Measurements from ENCODE around the gene CHCHD1. TPM values are rescaled to one million over a fixed set of nuclear protein-coding genes. Genes with fewer than 3 reads are reported as not detected.
A peak's percentile ranks its signal among the peaks of the same experiment; 100 is the strongest.
"Not testable (repeated sequence)": the region's sequence is repeated elsewhere in the genome, so short reads cannot be mapped to it uniquely, and the experiment has no call there.

The CHCHD1 gene
- total RNA-seq, 2 donors from 2014 or later = 6.6 to 7.6 TPM

DNA sequence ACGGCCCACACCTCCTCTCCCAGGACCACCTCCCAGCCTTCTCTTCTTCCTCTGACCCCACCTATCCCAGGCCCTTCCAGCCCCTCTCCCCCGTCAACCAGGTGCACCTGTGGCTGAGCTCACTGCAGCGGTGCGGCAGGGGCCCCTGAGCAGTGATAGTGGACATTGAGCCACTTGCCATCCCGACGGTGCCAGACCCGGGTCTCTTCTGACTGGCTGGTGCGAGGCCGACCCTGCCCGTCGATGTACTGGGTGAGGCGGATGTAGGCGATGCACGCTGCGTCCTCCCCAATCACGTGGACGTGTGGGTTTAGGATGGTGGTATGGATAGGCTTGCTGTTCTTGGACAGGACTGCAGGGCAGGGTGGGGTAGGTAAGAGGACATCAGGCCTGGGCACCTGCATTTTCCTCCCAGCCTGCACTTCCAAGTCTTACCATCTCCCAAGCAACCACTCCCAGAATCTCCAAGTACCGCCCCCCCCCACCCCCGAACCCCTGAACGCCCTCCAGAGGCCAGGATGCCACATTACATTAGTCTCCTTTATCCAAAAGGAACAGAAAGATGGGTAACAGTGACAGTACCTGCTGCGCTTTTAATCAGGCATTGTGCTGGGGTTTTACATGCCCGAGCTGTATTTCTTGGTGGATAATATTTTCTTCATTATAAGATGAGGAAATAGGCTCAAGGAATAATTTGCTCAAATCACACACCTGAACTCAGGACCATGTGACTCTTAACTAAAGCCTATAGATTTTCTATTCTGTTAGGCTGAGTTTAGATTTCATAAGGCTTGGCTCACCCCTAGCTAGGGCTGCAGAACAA, 33.3 kb downstream of the CHCHD1 start:
- Mint-ChIP-seq H3K4me1 (peaks cover 9% of the 10 kb centered on the region), H3K4me3 (no peak overlapping the region), H3K27ac (no peak overlapping the region), H3K36me3 (ENCODE audit: low read depth) (peaks cover 3% of the 10 kb centered on the region), H3K27me3 (no peaks in the 10 kb centered on the region)
- no peak for DNase-seq
- no peak for ATAC-seq
- H3K9me3 ChIP-seq (ENCODE audit: control insufficient read depth, low read length, poor library complexity, severe bottlenecking) = no peaks in the 10 kb centered on the region

DNA sequence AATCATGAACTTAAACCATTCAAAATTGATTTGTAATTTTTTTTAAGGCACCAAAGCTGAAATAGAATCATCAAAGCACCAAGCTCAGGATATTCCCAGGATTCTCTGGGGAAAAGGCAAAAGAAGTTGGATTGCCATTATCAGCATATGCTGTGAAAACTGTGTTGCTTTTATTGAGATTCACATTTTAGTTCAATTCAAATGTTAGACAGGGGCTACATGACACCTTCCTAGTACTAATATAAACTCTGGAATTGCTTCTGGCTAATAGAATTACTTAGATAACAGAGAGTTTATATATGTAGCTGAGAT, 33.8 kb downstream of the CHCHD1 start:
- no peak for ATAC-seq
- Mint-ChIP-seq H3K27ac (no peak overlapping the region), H3K36me3 (ENCODE audit: low read depth) (no peaks in the 10 kb centered on the region)

DNA sequence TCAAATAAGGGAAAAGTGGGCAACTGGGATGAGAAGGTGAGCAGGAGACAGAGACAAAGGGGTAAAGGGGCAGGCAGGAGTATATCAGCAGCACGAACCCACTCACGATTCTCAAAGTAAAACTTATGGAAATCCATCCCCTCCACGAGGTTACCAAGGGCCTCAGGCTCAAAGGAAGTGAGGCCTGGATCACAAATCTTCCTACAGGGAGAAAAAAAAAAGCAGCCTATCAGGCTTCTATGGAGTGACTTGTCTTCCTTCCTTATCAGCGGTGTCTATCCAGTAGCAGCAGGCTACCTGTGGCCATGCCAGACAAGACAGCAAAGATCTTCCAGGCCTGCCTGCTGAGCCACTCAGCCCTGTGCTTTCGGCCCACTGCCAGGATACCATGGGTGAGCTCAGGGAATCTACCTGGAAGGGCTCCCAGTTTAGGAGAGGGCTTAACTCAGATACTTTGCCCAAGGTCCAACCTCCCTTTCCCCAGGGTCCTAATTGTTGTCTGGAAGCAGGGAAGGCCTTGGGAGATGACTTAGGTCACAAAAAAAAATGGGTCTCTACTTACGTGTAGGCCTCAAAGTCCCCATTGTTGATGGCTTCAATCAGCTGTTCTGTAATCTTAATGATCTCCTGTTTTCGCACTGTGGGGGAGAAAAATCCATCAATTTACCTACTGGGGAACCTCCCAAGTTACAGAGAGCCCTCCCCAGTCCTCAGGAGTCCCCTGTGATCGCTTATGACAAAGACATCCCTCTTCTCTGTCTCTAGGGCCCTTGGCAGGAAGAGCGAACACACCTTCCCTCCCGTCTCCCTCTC, 35.3 kb downstream of the CHCHD1 start:
- no peak overlapping the region for H3K27ac Mint-ChIP-seq
- H3K27me3 Mint-ChIP-seq = no peaks in the 10 kb centered on the region
- no peaks in the 10 kb centered on the region for H3K36me3 Mint-ChIP-seq (ENCODE audit: low read depth)
- H3K4me3 Mint-ChIP-seq = no peak overlapping the region
- no peaks in the 10 kb centered on the region for H3K9me3 ChIP-seq (ENCODE audit: control insufficient read depth, low read length, poor library complexity, severe bottlenecking)
- peaks cover 9% of the 10 kb centered on the region for H3K4me1 Mint-ChIP-seq
- DNase-seq (no peak), ATAC-seq (no peak)

More for the DNA sequence above, 33.8 kb downstream of the CHCHD1 start:
- Mint-ChIP-seq H3K4me3 (no peak overlapping the region), H3K4me1 (peaks cover 5% of the 10 kb centered on the region), H3K27me3 (no peaks in the 10 kb centered on the region)
- no peaks in the 10 kb centered on the region for H3K9me3 ChIP-seq (ENCODE audit: control insufficient read depth, low read length, poor library complexity, severe bottlenecking)
- no peak for DNase-seq

DNA sequence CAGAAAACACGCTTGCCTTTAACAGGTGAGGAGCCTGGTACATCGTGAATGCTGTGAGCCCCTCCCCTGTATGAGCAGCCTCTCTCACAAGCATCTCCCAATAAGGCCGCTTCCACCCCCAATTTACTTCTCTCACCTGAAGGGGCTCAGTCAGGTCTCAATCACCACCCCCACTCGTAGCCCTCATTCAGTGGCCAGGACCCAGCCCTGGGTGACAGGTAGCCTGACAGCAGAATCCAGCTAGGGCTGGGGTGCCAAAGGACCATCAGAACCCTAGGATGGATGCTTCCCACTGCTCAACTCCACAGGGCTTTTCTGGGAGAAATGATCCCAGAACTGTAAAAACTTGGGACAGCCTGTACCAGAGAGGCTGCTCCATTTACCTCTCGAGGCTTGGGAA, 36.0 kb downstream of the CHCHD1 start:
- Mint-ChIP-seq H3K27me3 (no peaks in the 10 kb centered on the region), H3K4me1 (peaks cover 10% of the 10 kb centered on the region), H3K27ac (no peak overlapping the region), H3K36me3 (ENCODE audit: low read depth) (no peaks in the 10 kb centered on the region), H3K4me3 (no peak overlapping the region)
- DNase-seq (no peak), ATAC-seq (no peak)
- no peaks in the 10 kb centered on the region for H3K9me3 ChIP-seq (ENCODE audit: control insufficient read depth, low read length, poor library complexity, severe bottlenecking)

DNA sequence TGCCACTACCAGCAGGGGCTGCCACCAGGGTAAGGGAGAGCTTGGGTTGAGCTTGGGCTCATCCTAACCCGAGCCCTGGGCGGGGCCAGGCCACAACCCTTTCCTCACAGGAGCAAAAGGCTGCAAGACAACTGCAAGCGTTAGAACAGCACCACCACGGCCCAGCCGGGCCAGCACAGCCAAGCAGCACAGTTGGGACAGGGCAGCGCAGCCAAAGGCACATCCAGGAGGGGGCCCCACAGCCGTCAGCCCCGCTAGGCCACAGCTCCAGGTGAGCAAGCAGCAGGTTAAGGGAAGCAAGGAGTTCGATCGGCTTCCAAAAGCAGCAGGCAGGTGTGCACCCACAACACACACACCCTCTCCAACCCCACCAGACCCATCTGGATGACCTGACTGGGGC, 36.6 kb downstream of the CHCHD1 start:
- Mint-ChIP-seq H3K27ac (no peak overlapping the region), H3K27me3 (no peaks in the 10 kb centered on the region), H3K4me1 (peaks cover 10% of the 10 kb centered on the region), H3K36me3 (ENCODE audit: low read depth) (no peaks in the 10 kb centered on the region), H3K4me3 (no peak overlapping the region)
- no peaks in the 10 kb centered on the region for H3K9me3 ChIP-seq (ENCODE audit: control insufficient read depth, low read length, poor library complexity, severe bottlenecking)
- DNase-seq = no peak
- ATAC-seq = no peak

DNA sequence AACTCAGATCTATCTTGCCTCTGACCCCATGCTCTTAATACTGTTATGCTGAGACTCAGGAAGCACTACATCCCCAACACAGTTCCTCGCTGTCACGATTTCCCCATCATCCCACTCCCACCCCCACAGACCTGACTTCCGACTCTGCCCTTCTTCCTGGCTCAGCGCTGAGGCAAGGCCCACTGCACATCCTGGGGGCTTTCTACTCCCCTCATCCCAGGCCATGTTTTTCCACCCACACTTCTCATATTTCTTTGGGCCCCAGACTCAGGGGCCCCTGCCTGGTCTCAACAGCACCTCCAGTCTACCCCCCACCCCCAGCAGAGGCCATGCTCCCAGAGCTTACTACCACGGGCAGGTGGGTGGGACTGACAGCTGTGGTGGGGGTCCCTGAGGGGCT, 37.2 kb downstream of the CHCHD1 start:
- H3K27ac Mint-ChIP-seq = no peak overlapping the region

DNA sequence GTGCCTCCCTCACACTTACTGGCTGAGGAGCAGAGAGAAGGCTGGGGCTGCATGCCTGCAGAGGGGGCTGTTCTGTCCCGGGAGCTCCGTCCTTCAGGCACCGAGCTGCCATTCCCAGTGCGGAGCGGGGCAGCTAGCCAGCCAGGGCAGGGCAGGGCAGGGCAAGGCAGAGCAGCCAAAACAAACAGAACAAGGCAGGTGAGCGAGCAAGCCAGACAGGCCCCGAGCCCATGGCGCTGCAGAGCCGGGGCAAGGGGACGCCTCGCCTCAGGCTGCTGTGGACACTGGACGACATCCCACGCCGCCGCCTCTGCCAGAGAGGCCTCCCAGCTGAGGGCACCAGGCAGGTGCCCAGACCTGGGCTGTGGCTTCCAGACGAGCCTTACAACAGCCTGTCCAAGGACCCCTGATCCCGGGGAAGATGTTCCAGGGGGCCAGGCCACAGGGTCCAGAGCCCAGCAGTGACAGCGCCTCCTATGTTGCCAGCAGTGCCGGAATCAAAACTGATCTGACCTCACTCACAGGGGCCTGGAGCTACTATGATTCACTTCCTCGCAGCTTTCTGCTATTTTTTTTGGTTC, 37.8 kb downstream of the CHCHD1 start:
- H3K27ac Mint-ChIP-seq = no peak overlapping the region
- H3K4me1 Mint-ChIP-seq = peaks cover 10% of the 10 kb centered on the region
- H3K36me3 Mint-ChIP-seq (ENCODE audit: low read depth) = no peaks in the 10 kb centered on the region
- ATAC-seq = no peak
- H3K27me3 Mint-ChIP-seq = no peaks in the 10 kb centered on the region
- H3K4me3 Mint-ChIP-seq = no peak overlapping the region
- DNase-seq = no peak
- H3K9me3 ChIP-seq (ENCODE audit: control insufficient read depth, low read length, poor library complexity, severe bottlenecking) = no peaks in the 10 kb centered on the region

More for the DNA sequence above, 37.2 kb downstream of the CHCHD1 start:
- Mint-ChIP-seq H3K4me3 (no peak overlapping the region), H3K36me3 (ENCODE audit: low read depth) (no peaks in the 10 kb centered on the region), H3K4me1 (peaks cover 10% of the 10 kb centered on the region), H3K27me3 (no peaks in the 10 kb centered on the region)
- DNase-seq (no peak), ATAC-seq (no peak)
- no peaks in the 10 kb centered on the region for H3K9me3 ChIP-seq (ENCODE audit: control insufficient read depth, low read length, poor library complexity, severe bottlenecking)

DNA sequence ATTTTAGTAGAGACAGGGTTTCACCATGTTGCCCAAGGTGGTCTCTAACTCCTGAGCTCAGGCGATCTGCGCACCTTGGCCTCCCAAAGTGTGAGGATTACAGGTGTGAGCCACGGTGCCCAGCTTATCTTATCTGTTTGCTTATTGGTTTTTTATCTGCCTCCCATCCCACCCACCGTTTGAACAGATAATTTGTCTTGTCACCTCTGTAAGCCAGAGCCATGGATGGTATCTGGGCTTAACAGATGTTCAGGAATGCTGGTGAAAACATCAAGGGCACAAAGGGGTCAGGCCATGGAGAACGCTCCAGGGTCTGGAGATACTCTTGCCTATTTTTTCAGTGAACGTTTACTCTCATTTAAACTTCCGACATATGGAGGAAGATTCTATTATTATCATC, 41.5 kb downstream of the CHCHD1 start:
- no peaks in the 10 kb centered on the region for H3K27me3 Mint-ChIP-seq
- H3K36me3 Mint-ChIP-seq (ENCODE audit: low read depth) = peaks cover 3% of the 10 kb centered on the region
- no peak for DNase-seq
- ATAC-seq = no peak
- peak overlapping the region; percentile 80 for H3K27ac Mint-ChIP-seq
- peaks cover 10% of the 10 kb centered on the region for H3K4me1 Mint-ChIP-seq
- no peak overlapping the region for H3K4me3 Mint-ChIP-seq
- no peaks in the 10 kb centered on the region for H3K9me3 ChIP-seq (ENCODE audit: control insufficient read depth, low read length, poor library complexity, severe bottlenecking)

DNA sequence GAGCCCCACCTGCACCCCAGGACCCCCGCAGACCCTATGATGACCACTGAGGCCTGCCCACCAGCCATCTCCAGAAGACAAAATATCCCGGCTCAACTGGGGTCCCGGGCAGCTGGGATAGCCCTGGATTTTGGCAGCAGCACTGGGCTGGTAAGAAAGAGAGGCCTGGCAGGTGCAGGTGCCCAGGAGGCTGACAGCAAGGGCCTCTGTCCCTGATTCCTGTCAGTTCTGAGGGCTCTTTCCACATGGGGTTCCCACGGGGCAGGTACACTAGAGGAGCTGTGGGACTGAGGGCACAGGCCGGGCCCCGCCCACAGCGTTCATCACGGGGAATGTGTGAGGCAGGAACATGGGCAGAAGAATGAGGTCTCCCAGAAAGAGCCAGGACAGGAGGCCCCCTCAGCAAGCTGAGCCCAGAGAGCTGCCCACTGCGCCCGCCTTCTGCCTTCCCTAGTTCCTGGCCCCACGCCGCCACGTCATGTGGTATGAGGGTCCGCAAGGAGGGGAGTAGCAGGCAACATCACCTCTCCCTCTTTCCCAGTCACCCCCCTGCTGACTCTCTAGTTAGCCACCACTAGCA, 42.4 kb downstream of the CHCHD1 start:
- peaks cover 3% of the 10 kb centered on the region for H3K36me3 Mint-ChIP-seq (ENCODE audit: low read depth)
- peak overlapping the region; percentile 80 for H3K27ac Mint-ChIP-seq
- no peak overlapping the region for H3K4me3 Mint-ChIP-seq
- no peak for ATAC-seq
- peaks cover 7% of the 10 kb centered on the region for H3K4me1 Mint-ChIP-seq
- H3K9me3 ChIP-seq (ENCODE audit: control insufficient read depth, low read length, poor library complexity, severe bottlenecking) = no peaks in the 10 kb centered on the region
- no peak for DNase-seq
- no peaks in the 10 kb centered on the region for H3K27me3 Mint-ChIP-seq

DNA sequence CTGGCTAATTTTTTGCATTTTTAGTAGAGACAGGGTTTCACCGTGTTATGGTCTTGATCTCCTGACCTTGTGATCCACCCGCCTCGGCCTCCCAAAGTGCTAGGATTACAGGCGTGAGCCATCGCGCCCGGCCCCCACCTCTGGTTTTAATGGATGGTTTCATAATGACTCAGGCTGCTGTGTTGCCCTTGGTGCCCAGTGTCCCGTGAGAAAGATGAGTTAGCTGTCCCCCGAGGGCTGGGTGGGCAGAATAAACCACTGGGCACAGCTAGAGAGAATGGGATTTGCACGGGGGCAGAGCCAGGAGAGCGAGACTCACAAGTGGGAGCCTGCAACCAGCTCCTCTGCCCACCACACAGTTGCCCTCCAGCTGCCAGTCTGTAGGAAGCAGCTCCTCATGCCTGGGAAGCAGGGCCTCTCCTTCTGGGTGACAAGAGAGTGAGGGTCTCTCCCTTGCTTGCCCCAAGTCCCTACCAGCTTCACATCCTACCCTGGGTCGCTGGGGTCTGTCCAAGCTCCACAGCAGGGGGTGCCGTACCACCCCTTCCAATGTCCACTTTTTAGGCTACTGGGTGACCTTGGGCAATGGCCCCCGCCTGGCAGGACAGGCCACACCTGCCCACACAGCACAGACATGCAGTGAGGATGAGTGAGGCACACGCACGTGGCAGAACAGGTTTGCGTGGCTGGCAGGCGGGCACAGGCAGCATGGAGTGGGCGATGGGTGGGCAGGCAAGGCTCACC, 45.7 kb downstream of the CHCHD1 start:
- ATAC-seq (no peak), DNase-seq (no peak)
- peaks cover 3% of the 10 kb centered on the region for H3K36me3 Mint-ChIP-seq (ENCODE audit: low read depth)
- no peak overlapping the region for H3K27ac Mint-ChIP-seq
- no peak overlapping the region for H3K4me3 Mint-ChIP-seq
- H3K4me1 Mint-ChIP-seq = peaks cover under 1% of the 10 kb centered on the region
- H3K9me3 ChIP-seq (ENCODE audit: control insufficient read depth, low read length, poor library complexity, severe bottlenecking) = no peaks in the 10 kb centered on the region
- no peaks in the 10 kb centered on the region for H3K27me3 Mint-ChIP-seq

DNA sequence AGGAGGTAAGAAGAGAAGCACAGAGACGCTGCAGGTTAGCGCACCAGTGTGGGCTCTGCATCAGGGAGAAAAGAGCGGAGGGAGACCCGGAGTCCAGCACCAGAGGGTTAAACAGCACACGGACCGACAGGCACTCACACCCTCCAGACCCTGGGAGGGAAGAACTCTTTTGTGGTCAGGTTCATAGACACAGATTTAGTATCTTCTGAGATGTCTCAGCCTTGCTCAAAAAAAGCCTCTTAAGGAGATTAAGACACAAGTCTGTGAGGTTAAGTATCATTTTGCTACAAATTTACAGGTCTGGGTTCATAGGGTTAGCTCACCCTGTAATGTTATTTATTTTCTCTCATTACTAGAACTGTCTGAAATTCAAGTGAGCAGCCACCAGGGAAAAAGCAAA, 46.3 kb downstream of the CHCHD1 start:
- DNase-seq (no peak), ATAC-seq (no peak)
- Mint-ChIP-seq H3K36me3 (ENCODE audit: low read depth) (peaks cover 3% of the 10 kb centered on the region), H3K27me3 (no peaks in the 10 kb centered on the region), H3K4me3 (no peak overlapping the region), H3K27ac (no peak overlapping the region), H3K4me1 (no peaks in the 10 kb centered on the region)
- H3K9me3 ChIP-seq (ENCODE audit: control insufficient read depth, low read length, poor library complexity, severe bottlenecking) = no peaks in the 10 kb centered on the region

DNA sequence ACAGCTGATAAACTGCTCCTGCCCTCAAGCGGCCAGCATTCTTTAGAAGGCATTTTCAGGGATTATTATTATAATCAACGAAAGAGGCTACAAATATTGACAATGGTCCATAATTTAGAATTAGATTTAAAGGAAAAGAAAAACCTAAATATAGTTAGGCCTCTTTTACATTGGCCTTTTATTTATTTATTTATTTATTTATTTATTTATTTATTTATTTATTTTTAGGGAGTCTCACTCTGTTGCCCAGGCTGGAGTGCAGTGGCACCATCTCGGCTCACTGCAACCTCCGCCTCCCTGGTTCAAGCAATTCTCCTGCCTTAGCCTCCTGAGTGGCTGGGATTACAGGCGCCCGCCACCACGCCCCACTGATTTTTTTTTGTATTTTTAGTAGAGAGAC, 47.2 kb downstream of the CHCHD1 start:
- H3K27ac Mint-ChIP-seq; H3K9me3 ChIP-seq (ENCODE audit: control insufficient read depth, low read length, poor library complexity, severe bottlenecking); H3K36me3 Mint-ChIP-seq (ENCODE audit: low read depth); H3K4me3 Mint-ChIP-seq; ATAC-seq; H3K4me1 Mint-ChIP-seq; H3K27me3 Mint-ChIP-seq; DNase-seq: not testable (repeated sequence)
